Activated CD8-positive, alpha-beta memory T cell treated with anti-CD3 and anti-CD28 coated beads for 36 hours (primary cell): ENCODE data around the gene NPIPA8. TPM values are rescaled to one million over a fixed set of nuclear protein-coding genes. Genes with fewer than 3 reads are reported as not detected.
"Not testable (repeated sequence)": the region's sequence is repeated elsewhere in the genome, so short reads cannot be mapped to it uniquely, and the experiment has no call there.

ENCODE experiments used
- CTCF ChIA-PET: fragments of 350-600 bp; sonication (Branson Sonifier 250); formaldehyde crosslinking; loops from one replicate; lab custom pipeline; 2021; ENCODE audit warnings: antibody characterized with exemption; lab: Charles Lee
- POLR2A ChIA-PET: fragments of 350-600 bp; sonication (Branson Sonifier 250); formaldehyde crosslinking; loops from one replicate; lab custom pipeline; 2021; ENCODE audit warnings: antibody characterized with exemption; lab: Charles Lee
- total RNA-seq, 2 experiments: library from RNA; stranded (reverse); gene quantifications; one replicate each; pipeline ENCODE4 v1.2.3, GENCODE V29; 2021

Gene NPIPA8
- total RNA-seq, 2 experiments from 2014 or later, result 7.0 to 11.2 TPM

- CTCF ChIA-PET, result not testable (repeated sequence)
Observed at GRCh38 chr16:18286342-18286741, 50.2 kb downstream of the NPIPA8 start.

DNA sequence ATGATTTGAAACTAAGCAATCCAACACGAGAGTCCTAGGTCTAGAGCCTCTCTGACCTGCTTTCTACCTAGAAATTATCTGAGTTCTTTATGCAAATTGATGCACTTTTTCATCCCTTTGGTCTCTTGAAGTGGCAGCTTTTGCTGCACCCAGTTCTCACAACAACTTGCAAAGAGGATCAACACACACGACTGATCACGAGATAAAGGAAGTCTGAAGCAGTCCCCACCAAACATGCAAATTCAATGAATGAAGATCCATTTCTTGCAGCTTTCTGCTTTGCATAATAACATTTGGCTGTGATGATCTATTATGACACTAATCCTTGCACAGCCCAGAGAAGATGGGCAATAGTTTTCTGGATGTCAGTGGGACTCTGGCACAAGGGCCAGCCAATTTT, 56.2 kb downstream of the NPIPA8 start:
- CTCF ChIA-PET, POLR2A ChIA-PET: not testable (repeated sequence)

More at GRCh38 chr16:18286342-18286741, 50.2 kb downstream of the NPIPA8 start:
- POLR2A ChIA-PET, result not testable (repeated sequence)

DNA sequence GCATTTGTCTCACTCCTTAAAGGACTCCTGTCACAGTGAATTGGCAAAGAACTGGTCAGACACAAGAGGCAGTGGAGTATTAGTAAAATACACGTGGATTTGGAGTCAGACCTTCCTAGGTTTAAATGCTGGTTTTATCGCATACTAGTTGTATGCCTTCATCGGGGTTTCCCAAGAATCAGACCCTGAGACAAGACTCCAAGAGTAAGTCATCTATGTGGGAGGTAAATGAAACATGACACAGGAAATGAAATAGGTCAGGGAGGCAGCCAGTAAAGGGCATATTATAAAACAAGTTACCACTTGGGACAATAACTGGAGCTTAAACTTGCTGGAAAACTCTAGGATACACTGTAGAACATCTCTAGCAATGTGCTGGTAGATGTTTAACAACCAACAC, 59.8 kb downstream of the NPIPA8 start:
- CTCF ChIA-PET, POLR2A ChIA-PET: not testable (repeated sequence)

GRCh38 chr16:18270171-18270570, 66.4 kb downstream of the NPIPA8 start:
- CTCF ChIA-PET, POLR2A ChIA-PET: not testable (repeated sequence)

Other genes with a start within 250 kb of the NPIPA8 start
- gene NOMO2, start 225.4 kb upstream of the NPIPA8 start, total RNA-seq, result 10 to 100 TPM; 85.2 to 95.1 TPM